ENCODE results near the gene EEFSEC.

The EEFSEC gene

GRCh38 chr3:128312271-128312670, 159.0 kb downstream of the EEFSEC start:
- no peak for DNase-seq (ENCODE audit: low read depth)
- TF ChIP-seq POLR2A (IDR thresholded peaks at IDR 0.05; ENCODE audit: extremely low read depth, insufficient read length) (no peak), MAX (IDR thresholded peaks at IDR 0.05; ENCODE audit: low read depth, low read length) (no peak), MYC (IDR thresholded peaks at IDR 0.05; ENCODE audit: low read depth, low read length) (no peak)
- TF ChIP-seq, protein P1, sequence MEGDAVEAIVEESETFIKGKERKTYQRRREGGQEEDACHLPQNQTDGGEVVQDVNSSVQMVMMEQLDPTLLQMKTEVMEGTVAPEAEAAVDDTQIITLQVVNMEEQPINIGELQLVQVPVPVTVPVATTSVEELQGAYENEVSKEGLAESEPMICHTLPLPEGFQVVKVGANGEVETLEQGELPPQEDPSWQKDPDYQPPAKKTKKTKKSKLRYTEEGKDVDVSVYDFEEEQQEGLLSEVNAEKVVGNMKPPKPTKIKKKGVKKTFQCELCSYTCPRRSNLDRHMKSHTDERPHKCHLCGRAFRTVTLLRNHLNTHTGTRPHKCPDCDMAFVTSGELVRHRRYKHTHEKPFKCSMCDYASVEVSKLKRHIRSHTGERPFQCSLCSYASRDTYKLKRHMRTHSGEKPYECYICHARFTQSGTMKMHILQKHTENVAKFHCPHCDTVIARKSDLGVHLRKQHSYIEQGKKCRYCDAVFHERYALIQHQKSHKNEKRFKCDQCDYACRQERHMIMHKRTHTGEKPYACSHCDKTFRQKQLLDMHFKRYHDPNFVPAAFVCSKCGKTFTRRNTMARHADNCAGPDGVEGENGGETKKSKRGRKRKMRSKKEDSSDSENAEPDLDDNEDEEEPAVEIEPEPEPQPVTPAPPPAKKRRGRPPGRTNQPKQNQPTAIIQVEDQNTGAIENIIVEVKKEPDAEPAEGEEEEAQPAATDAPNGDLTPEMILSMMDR (IDR thresholded peaks at IDR 0.05; ENCODE audit: low read depth, low read length) = no peak
- no peak overlapping the region for H3K4me3 ChIP-seq (ENCODE audit: low read depth, low read length)

DNA sequence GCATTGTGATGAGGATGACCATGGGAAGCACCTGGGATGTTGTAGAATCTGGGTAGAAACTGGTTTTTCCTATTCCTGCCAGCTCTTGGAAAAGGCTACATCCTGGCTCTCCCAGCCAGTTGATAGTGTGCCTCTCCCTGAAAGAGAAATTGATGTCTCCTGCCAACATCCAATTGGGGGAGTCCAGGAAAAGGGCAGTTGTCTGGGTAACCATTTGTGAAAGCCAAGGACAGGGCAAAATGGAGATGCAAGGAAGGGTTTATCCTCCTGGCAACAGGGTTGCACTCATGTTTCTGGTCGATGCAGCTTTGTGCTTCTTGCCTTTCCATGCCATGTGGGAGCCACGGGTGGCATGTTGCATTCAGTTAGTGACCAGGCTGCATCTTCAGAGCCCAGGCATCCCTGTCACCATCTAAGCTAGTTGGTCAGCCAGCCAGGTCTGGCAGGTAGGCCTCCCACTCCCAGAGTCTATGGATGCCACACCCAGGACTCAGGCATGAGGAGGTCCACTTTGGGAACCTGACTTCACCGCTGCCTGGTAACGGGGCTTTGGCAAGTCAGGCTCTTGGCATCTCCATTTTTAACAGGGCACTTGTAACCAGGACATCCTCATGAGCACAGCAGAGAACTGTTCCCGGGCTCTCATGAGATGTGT, 159.9 kb downstream of the EEFSEC start:
- DNase-seq (ENCODE audit: low read depth) = no peak
- no peak overlapping the region for H3K4me3 ChIP-seq (ENCODE audit: low read depth, low read length)
- TF ChIP-seq MAX (IDR thresholded peaks at IDR 0.05; ENCODE audit: low read depth, low read length) (no peak), POLR2A (IDR thresholded peaks at IDR 0.05; ENCODE audit: extremely low read depth, insufficient read length) (no peak)
- TF ChIP-seq, protein P1 (IDR thresholded peaks at IDR 0.05; ENCODE audit: low read depth, low read length) = no peak

- H3K4me3 ChIP-seq (ENCODE audit: low read depth, low read length) = no peak overlapping the region
- TF ChIP-seq, protein P1 (IDR thresholded peaks at IDR 0.05; ENCODE audit: low read depth, low read length) = no peak
- TF ChIP-seq POLR2A (IDR thresholded peaks at IDR 0.05; ENCODE audit: extremely low read depth, insufficient read length) (no peak), MAX (IDR thresholded peaks at IDR 0.05; ENCODE audit: low read depth, low read length) (no peak), MYC (IDR thresholded peaks at IDR 0.05; ENCODE audit: low read depth, low read length) (no peak)
- DNase-seq (ENCODE audit: low read depth) = no peak
Measured at GRCh38 chr3:128313935-128314334, 160.7 kb downstream of the EEFSEC start.

GRCh38 chr3:128315313-128315712, 162.0 kb downstream of the EEFSEC start:
- no peak for TF ChIP-seq POLR2A (IDR thresholded peaks at IDR 0.05; ENCODE audit: extremely low read depth, insufficient read length)
- no peak for TF ChIP-seq MYC (IDR thresholded peaks at IDR 0.05; ENCODE audit: low read depth, low read length)

GRCh38 chr3:128316481-128316891, 163.2 kb downstream of the EEFSEC start:
- DNase-seq (ENCODE audit: low read depth) = no peak
- TF ChIP-seq POLR2A (IDR thresholded peaks at IDR 0.05; ENCODE audit: extremely low read depth, insufficient read length) = no peak
- TF ChIP-seq MAX (IDR thresholded peaks at IDR 0.05; ENCODE audit: low read depth, low read length) = no peak
- TF ChIP-seq, protein P1 (IDR thresholded peaks at IDR 0.05; ENCODE audit: low read depth, low read length) = no peak
- no peak for TF ChIP-seq MYC (IDR thresholded peaks at IDR 0.05; ENCODE audit: low read depth, low read length)
- no peak overlapping the region for H3K4me3 ChIP-seq (ENCODE audit: low read depth, low read length)

More at GRCh38 chr3:128315313-128315712, 162.0 kb downstream of the EEFSEC start:
- no peak for DNase-seq (ENCODE audit: low read depth)
- no peak overlapping the region for H3K4me3 ChIP-seq (ENCODE audit: low read depth, low read length)

DNA sequence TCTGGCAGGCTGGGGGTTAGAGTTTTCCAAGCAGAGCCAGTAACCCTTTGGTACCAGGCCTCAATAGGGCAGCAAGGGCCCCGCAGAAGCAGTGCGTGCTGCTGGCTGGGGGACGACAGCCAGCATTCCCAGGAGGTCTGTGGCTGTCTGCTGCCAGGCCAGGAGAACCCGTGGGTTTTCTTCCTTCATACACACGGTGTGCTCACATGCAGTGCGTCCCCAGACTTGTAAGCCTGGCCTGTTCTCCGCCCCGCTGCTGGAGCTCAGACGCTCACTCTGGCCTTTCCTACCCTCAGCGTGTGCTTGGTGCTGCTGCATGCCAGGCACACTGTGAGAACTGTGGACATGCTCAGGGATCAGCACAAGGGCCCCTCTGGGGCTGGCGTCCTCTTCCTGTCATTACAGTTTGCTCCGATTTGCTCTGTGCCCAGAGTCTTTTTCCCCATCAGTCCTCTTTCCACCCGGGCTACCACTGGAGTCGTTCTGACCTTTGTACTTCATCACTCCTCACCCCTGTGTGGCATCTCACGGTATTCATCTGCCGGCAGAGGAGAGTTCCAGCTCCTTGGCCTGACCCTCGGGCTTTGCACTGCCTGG, 163.9 kb downstream of the EEFSEC start:
- DNase-seq (ENCODE audit: low read depth) = no peak
- H3K4me3 ChIP-seq (ENCODE audit: low read depth, low read length) = no peak overlapping the region
- TF ChIP-seq, protein P1 (IDR thresholded peaks at IDR 0.05; ENCODE audit: low read depth, low read length) = no peak
- no peak for TF ChIP-seq POLR2A (IDR thresholded peaks at IDR 0.05; ENCODE audit: extremely low read depth, insufficient read length)
- TF ChIP-seq MAX (IDR thresholded peaks at IDR 0.05; ENCODE audit: low read depth, low read length) = no peak
- TF ChIP-seq MYC (IDR thresholded peaks at IDR 0.05; ENCODE audit: low read depth, low read length) = no peak

Measured in NB4 (cell line).